Karpas-422 (cell line): ENCODE data around the gene DYNC1H1. TPM values are rescaled to one million over a fixed set of nuclear protein-coding genes. Genes with fewer than 3 reads are reported as not detected.

ENCODE experiments used
- DNase-seq: peaks from one replicate; pipeline ENCODE4 v3.0.0-alpha.2; 2015
- H2AFZ ChIP-seq: fragments of 200-600 bp; sonication (generic); 2 replicates; pipeline ENCODE4 v1.6.1; 2014; ENCODE audit warnings: antibody characterized with exemption, low read length, mixed read lengths
- H3K27ac ChIP-seq: fragments of 200-600 bp; sonication (generic); 2 replicates; pipeline ENCODE4 v1.5.1; 2014; ENCODE audit warnings: mild to moderate bottlenecking, low read length, moderate library complexity
- H3K27me3 ChIP-seq: fragments of 200-600 bp; sonication (generic); 2 replicates; pipeline ENCODE4 v1.6.1; 2014; ENCODE audit warnings: low read length, mixed read lengths
- H3K36me3 ChIP-seq: fragments of 200-600 bp; sonication (generic); 2 replicates; pipeline ENCODE4 v1.6.1; 2014; ENCODE audit warnings: low read length, mixed read lengths; ENCODE audit not compliant: insufficient read depth
- H3K4me1 ChIP-seq: fragments of 200-600 bp; sonication (generic); 2 replicates; pipeline ENCODE4 v1.6.1; 2014; ENCODE audit warnings: mild to moderate bottlenecking, low read length, mixed read lengths
- H3K4me2 ChIP-seq: fragments of 200-600 bp; sonication (generic); 2 replicates; pipeline ENCODE4 v1.6.1; 2014; ENCODE audit warnings: low read length, low read depth, mild to moderate bottlenecking; ENCODE audit not compliant: poor library complexity, severe bottlenecking
- H3K4me3 ChIP-seq: fragments of 200-600 bp; sonication (generic); 2 replicates; pipeline ENCODE4 v1.5.1; 2014; ENCODE audit warnings: mild to moderate bottlenecking, antibody characterized with exemption, low read length, mixed read lengths
- H3K79me2 ChIP-seq: fragments of 200-600 bp; sonication (generic); 2 replicates; pipeline ENCODE4 v1.6.1; 2014; ENCODE audit warnings: mild to moderate bottlenecking, low read length, mixed read lengths
- H3K9ac ChIP-seq: fragments of 200-600 bp; sonication (generic); 2 replicates; pipeline ENCODE4 v1.6.0; 2014; ENCODE audit warnings: low read length
- H3K9me2 ChIP-seq: fragments of 200-600 bp; sonication (generic), shearing (Covaris generic); replicated peaks from 2 replicates; pipeline ENCODE4 v1.6.0; 2014; ENCODE audit warnings: mild to moderate bottlenecking, low read length, moderate library complexity; ENCODE audit not compliant: insufficient read depth
- H3K9me3 ChIP-seq: fragments of 300-700, 200-600 bp; sonication (generic); 2 replicates; pipeline ENCODE4 v1.6.1; 2014; ENCODE audit warnings: low read length, mixed read lengths
- H4K20me1 ChIP-seq: fragments of 200-600 bp; sonication (generic); 2 replicates; pipeline ENCODE4 v1.6.1; 2014; ENCODE audit warnings: mild to moderate bottlenecking, antibody characterized with exemption, low read length, low read depth; ENCODE audit not compliant: insufficient read depth
- total RNA-seq: library from RNA; depleted of rRNA; stranded (reverse); fragments of >200 nt; shearing (Covaris generic); gene quantifications from 2 replicates; pipeline ENCODE4 v1.2.3, GENCODE V29; 2014; ENCODE audit warnings: low replicate concordance

DYNC1H1 gene
- total RNA-seq, 1 experiment from 2014 or later: 240 TPM

DNA sequence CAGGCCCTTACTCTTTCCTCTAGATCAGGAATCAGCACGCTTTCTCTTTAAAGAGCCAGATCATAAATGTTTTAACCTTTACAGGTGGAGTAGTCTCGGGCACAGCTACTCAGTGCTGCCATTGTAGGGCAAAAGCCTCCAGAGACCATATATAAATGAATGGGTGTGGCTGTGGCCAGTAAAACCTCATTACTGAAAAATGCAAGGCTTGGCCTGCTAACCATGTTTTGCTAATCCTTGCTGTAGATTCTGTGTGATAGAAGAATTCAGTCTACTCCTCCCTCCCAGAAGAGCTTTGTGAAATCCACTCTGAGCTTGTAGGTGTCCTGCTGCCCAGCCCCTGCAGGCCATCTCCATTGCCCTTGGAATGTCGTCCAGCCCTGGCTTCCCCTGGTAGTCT, 64.4 kb downstream of the DYNC1H1 start:
- Histone ChIP-seq H3K9me2 (no peaks in the 10 kb centered on the region), H3K36me3 (peaks cover 82% of the 10 kb centered on the region), H3K79me2 (no peaks in the 10 kb centered on the region), H3K27me3 (no peaks in the 10 kb centered on the region), H3K9me3 (no peaks in the 10 kb centered on the region), H3K4me2 (no peak overlapping the region), H2AFZ (no peak overlapping the region), H4K20me1 (no peaks in the 10 kb centered on the region), H3K4me1 (no peaks in the 10 kb centered on the region), H3K4me3 (no peak overlapping the region), H3K27ac (no peak overlapping the region), H3K9ac (no peak overlapping the region)
- DNase-seq: no peak

DNA sequence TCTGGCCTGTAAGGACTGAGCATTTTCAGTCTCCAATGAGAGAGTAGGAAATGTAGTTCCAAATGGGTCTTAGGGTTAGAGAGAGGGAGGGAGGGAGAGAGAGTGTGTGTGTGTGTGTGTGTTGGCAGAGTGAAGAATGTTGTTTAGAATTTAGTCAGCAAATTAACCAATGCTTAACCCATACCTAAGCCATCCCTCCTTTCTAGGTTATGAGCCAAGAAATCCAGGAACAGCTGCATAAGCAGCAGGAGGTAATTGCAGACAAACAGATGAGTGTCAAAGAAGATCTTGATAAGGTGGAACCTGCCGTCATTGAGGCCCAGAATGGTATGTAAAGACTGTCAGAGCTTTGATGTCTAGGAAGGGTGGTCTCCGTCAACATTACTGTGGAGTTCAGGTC, 65.6 kb downstream of the DYNC1H1 start:
- Histone ChIP-seq H2AFZ (no peak overlapping the region), H3K9me3 (no peaks in the 10 kb centered on the region), H3K9me2 (no peaks in the 10 kb centered on the region), H3K27me3 (no peaks in the 10 kb centered on the region), H3K9ac (no peak overlapping the region), H4K20me1 (no peaks in the 10 kb centered on the region), H3K27ac (no peak overlapping the region), H3K36me3 (peaks cover 83% of the 10 kb centered on the region), H3K4me1 (no peaks in the 10 kb centered on the region), H3K4me3 (no peak overlapping the region), H3K4me2 (no peak overlapping the region), H3K79me2 (no peaks in the 10 kb centered on the region)
- DNase-seq: no peak

- Histone ChIP-seq H3K9me3 (no peaks in the 10 kb centered on the region), H3K79me2 (no peaks in the 10 kb centered on the region), H3K27me3 (no peaks in the 10 kb centered on the region), H3K9ac (no peak overlapping the region), H3K4me3 (no peak overlapping the region), H3K9me2 (no peaks in the 10 kb centered on the region), H4K20me1 (peaks cover 6% of the 10 kb centered on the region; the same call in 1 of the 2 replicates), H3K36me3 (peaks cover 82% of the 10 kb centered on the region), H2AFZ (no peak overlapping the region), H3K4me2 (no peak overlapping the region), H3K27ac (no peak overlapping the region), H3K4me1 (no peaks in the 10 kb centered on the region)
- no peak for DNase-seq
Measured at GRCh38 chr14:102033241-102033640, 68.9 kb downstream of the DYNC1H1 start.

DNA sequence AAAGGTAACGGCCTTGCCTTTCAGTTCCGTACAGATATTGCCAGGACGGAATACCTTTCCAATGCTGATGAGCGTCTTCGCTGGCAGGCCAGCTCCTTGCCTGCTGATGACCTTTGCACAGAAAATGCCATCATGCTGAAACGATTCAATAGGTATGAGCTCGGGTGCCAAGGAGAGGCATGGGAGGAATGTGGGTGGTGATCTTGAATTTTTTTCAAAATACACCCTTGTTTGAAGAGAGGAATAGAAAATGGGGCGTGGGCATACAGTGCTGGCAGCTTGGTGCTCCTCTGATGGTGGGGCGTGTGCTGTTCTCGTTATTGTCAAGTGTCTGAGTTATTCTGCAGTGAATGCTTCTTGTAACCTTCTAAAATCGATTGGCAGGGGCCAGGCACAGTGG, 69.9 kb downstream of the DYNC1H1 start:
- H3K79me2 ChIP-seq: no peaks in the 10 kb centered on the region
- H3K27me3 ChIP-seq: no peaks in the 10 kb centered on the region
- no peak overlapping the region for H3K27ac ChIP-seq
- H3K4me1 ChIP-seq: no peaks in the 10 kb centered on the region
- no peaks in the 10 kb centered on the region for H3K9me2 ChIP-seq
- no peaks in the 10 kb centered on the region for H3K9me3 ChIP-seq
- no peak overlapping the region for H3K9ac ChIP-seq
- peaks cover 6% of the 10 kb centered on the region; the same call in 1 of the 2 replicates for H4K20me1 ChIP-seq
- no peak overlapping the region for H3K4me2 ChIP-seq
- no peak overlapping the region for H2AFZ ChIP-seq
- H3K36me3 ChIP-seq: peaks cover 83% of the 10 kb centered on the region
- H3K4me3 ChIP-seq: no peak overlapping the region
- no peak for DNase-seq

DNA sequence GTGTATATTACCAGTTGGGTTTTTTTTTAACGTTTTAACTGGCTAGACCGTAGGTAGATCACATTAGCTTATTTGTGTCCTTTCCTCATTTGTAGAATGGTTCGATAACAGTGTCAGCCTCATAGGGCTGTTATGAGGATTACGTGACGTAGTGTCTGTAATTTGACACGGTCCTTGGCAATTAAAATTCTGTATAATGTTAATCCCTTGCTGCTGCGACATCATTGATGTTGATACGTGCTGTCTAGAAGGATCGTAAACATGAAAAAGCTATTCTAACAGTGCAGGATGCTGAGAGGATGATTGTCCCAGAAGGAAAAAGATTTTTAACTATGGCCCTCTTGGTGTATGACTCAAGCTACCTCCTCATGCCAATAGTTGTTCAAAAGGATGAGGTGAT, 71.5 kb downstream of the DYNC1H1 start:
- no peaks in the 10 kb centered on the region for H3K9me3 ChIP-seq
- peaks cover 6% of the 10 kb centered on the region; the same call in 1 of the 2 replicates for H4K20me1 ChIP-seq
- no peak overlapping the region for H3K4me2 ChIP-seq
- no peak overlapping the region for H3K9ac ChIP-seq
- H3K4me1 ChIP-seq: no peaks in the 10 kb centered on the region
- no peak overlapping the region for H2AFZ ChIP-seq
- no peaks in the 10 kb centered on the region for H3K27me3 ChIP-seq
- peaks cover 80% of the 10 kb centered on the region for H3K36me3 ChIP-seq
- H3K9me2 ChIP-seq: no peaks in the 10 kb centered on the region
- no peak for DNase-seq
- no peaks in the 10 kb centered on the region for H3K79me2 ChIP-seq
- H3K27ac ChIP-seq: no peak overlapping the region
- H3K4me3 ChIP-seq: no peak overlapping the region

DNA sequence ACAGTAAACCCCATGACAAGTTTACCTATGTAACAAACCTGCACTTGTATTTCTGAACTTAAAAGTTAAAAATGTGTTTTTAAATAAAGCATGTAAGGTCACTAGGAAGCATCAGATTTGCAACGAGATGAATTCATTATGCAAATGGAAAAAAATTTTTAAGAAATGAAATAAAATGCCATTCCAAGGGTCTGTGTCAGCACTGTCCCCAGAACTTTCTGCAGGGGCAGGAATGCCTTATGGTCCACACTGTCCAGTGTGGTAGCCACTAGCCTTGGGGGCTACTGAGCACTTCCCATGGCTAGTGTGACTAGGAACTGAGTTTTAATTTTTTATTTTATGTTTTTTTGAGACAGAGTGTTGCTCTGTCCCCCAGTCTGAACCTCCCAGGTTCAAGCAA, 73.3 kb downstream of the DYNC1H1 start:
- Histone ChIP-seq H4K20me1 (peaks cover 6% of the 10 kb centered on the region; the same call in 1 of the 2 replicates), H3K9ac (no peak overlapping the region), H3K9me2 (no peaks in the 10 kb centered on the region), H3K79me2 (no peaks in the 10 kb centered on the region), H3K4me3 (no peak overlapping the region), H3K27me3 (no peaks in the 10 kb centered on the region), H3K4me2 (no peak overlapping the region), H2AFZ (no peak overlapping the region), H3K4me1 (no peaks in the 10 kb centered on the region), H3K9me3 (no peaks in the 10 kb centered on the region), H3K36me3 (peaks cover 84% of the 10 kb centered on the region), H3K27ac (no peak overlapping the region)
- DNase-seq: no peak

GRCh38 chr14:102039157-102039556, 74.8 kb downstream of the DYNC1H1 start:
- peaks cover 6% of the 10 kb centered on the region; the same call in 1 of the 2 replicates for H4K20me1 ChIP-seq
- DNase-seq: no peak

GRCh38 chr14:102040153-102040552, 75.8 kb downstream of the DYNC1H1 start:
- Histone ChIP-seq H3K27ac (no peak overlapping the region), H3K79me2 (no peaks in the 10 kb centered on the region)

More at GRCh38 chr14:102039157-102039556, 74.8 kb downstream of the DYNC1H1 start:
- Histone ChIP-seq H3K9me2 (no peaks in the 10 kb centered on the region), H3K27me3 (no peaks in the 10 kb centered on the region), H3K4me1 (no peaks in the 10 kb centered on the region), H3K9ac (no peak overlapping the region), H3K36me3 (peaks cover 80% of the 10 kb centered on the region), H3K9me3 (no peaks in the 10 kb centered on the region), H3K4me3 (no peak overlapping the region), H3K4me2 (no peak overlapping the region), H3K27ac (no peak overlapping the region), H2AFZ (no peak overlapping the region), H3K79me2 (no peaks in the 10 kb centered on the region)

GRCh38 chr14:102042699-102043098, 78.3 kb downstream of the DYNC1H1 start:
- Histone ChIP-seq H3K9me2 (no peaks in the 10 kb centered on the region), H3K27ac (no peak overlapping the region), H3K36me3 (peaks cover 71% of the 10 kb centered on the region), H4K20me1 (0 out of 2 replicates have a peak, but pooled peaks cover 3% of the 10 kb centered on the region), H3K4me3 (no peak overlapping the region), H3K27me3 (no peaks in the 10 kb centered on the region), H3K9me3 (no peaks in the 10 kb centered on the region), H3K9ac (no peak overlapping the region), H3K4me1 (no peaks in the 10 kb centered on the region), H2AFZ (no peak overlapping the region), H3K4me2 (no peak overlapping the region), H3K79me2 (no peaks in the 10 kb centered on the region)
- DNase-seq: no peak

More at GRCh38 chr14:102040153-102040552, 75.8 kb downstream of the DYNC1H1 start:
- Histone ChIP-seq H3K4me3 (no peak overlapping the region), H3K27me3 (no peaks in the 10 kb centered on the region), H3K9me3 (no peaks in the 10 kb centered on the region), H4K20me1 (peaks cover 6% of the 10 kb centered on the region; the same call in 1 of the 2 replicates), H3K9ac (no peak overlapping the region), H2AFZ (no peak overlapping the region), H3K36me3 (peaks cover 83% of the 10 kb centered on the region), H3K4me1 (no peaks in the 10 kb centered on the region), H3K4me2 (no peak overlapping the region), H3K9me2 (no peaks in the 10 kb centered on the region)
- no peak for DNase-seq
